Muscle layer of duodenum (tissue), 2 donors: ENCODE data around the gene UBL4B.

Source experiments
- H3K27ac ChIP-seq: one replicate; pipeline ENCODE4 v1.7.0; 2013; ENCODE audit warnings: mild to moderate bottlenecking, low read length
- H3K27me3 ChIP-seq: one replicate; pipeline ENCODE4 v1.7.0; 2013; ENCODE audit warnings: low read depth, mild to moderate bottlenecking, control low read depth, low read length
- H3K36me3 ChIP-seq, 2 donors: one replicate each; pipeline ENCODE4 v1.7.0; 2013; ENCODE audit warnings: low read length in 2 of 2, control low read depth in 1 of 2, mild to moderate bottlenecking in 1 of 2; ENCODE audit not compliant: insufficient read depth in 2 of 2, control insufficient read depth in 1 of 2
- H3K4me1 ChIP-seq, 2 donors: one replicate each; pipeline ENCODE4 v1.7.0; 2013; ENCODE audit warnings: low read length in 2 of 2, mild to moderate bottlenecking in 2 of 2, control low read depth in 1 of 2, moderate library complexity in 1 of 2; ENCODE audit not compliant: insufficient read depth in 2 of 2, control insufficient read depth in 1 of 2
- H3K4me3 ChIP-seq, 2 donors: one replicate each; pipeline ENCODE4 v1.7.0; 2013; ENCODE audit warnings: low read length in 2 of 2, low read depth in 1 of 2, mild to moderate bottlenecking in 1 of 2
- H3K9me3 ChIP-seq, 2 donors: one replicate each; pipeline ENCODE4 v1.7.0; 2013; ENCODE audit warnings: low read length in 2 of 2, control low read depth in 1 of 2, mild to moderate bottlenecking in 1 of 2; ENCODE audit not compliant: control insufficient read depth in 1 of 2
- donor health status: healthy.

Gene UBL4B

GRCh38 chr1:110086961-110087360 lies 25.3 kb upstream of the UBL4B start:
- H3K4me1 ChIP-seq = peaks cover 4 to 17% of the 10 kb centered on the region in 2 donors
- no peak overlapping the region for H3K4me3 ChIP-seq

GRCh38 chr1:110087812-110088738 lies 24.2 kb upstream of the UBL4B start:
- no peaks in the 10 kb centered on the region for H3K27me3 ChIP-seq
- no peaks in the 10 kb centered on the region for H3K9me3 ChIP-seq
- no peak overlapping the region for H3K4me3 ChIP-seq
- H3K4me1 ChIP-seq = peaks cover 4 to 14% of the 10 kb centered on the region in 2 donors
- H3K36me3 ChIP-seq = no peaks in the 10 kb centered on the region
- no peak overlapping the region for H3K27ac ChIP-seq

More at GRCh38 chr1:110086961-110087360, 25.3 kb upstream of the UBL4B start:
- H3K9me3 ChIP-seq = no peaks in the 10 kb centered on the region
- H3K27ac ChIP-seq = no peak overlapping the region
- H3K27me3 ChIP-seq = no peaks in the 10 kb centered on the region
- no peaks in the 10 kb centered on the region for H3K36me3 ChIP-seq

GRCh38 chr1:110088739-110089316 lies 23.4 kb upstream of the UBL4B start:
- H3K27ac ChIP-seq = no peak overlapping the region
- no peaks in the 10 kb centered on the region for H3K27me3 ChIP-seq
- peaks cover 4 to 6% of the 10 kb centered on the region in 2 donors for H3K4me1 ChIP-seq
- no peaks in the 10 kb centered on the region for H3K9me3 ChIP-seq
- H3K4me3 ChIP-seq = no peak overlapping the region
- no peaks in the 10 kb centered on the region for H3K36me3 ChIP-seq

GRCh38 chr1:110089561-110090275 lies 22.5 kb upstream of the UBL4B start:
- Histone ChIP-seq H3K9me3 (no peaks in the 10 kb centered on the region), H3K36me3 (no peaks in the 10 kb centered on the region), H3K4me3 (no peak overlapping the region), H3K27me3 (no peaks in the 10 kb centered on the region), H3K4me1 (peaks cover 0 to 4% of the 10 kb centered on the region in 2 donors), H3K27ac (no peak overlapping the region)

GRCh38 chr1:110091381-110091780 lies 20.9 kb upstream of the UBL4B start:
- H3K36me3 ChIP-seq = no peaks in the 10 kb centered on the region
- H3K27ac ChIP-seq = no peak overlapping the region
- H3K4me1 ChIP-seq = no peaks in the 10 kb centered on the region
- no peak overlapping the region for H3K4me3 ChIP-seq
- H3K9me3 ChIP-seq = no peaks in the 10 kb centered on the region
- no peaks in the 10 kb centered on the region for H3K27me3 ChIP-seq

- H3K27me3 ChIP-seq = no peaks in the 10 kb centered on the region
- H3K27ac ChIP-seq = no peak overlapping the region
- no peak overlapping the region for H3K4me3 ChIP-seq
- H3K9me3 ChIP-seq = no peaks in the 10 kb centered on the region
- H3K36me3 ChIP-seq = no peaks in the 10 kb centered on the region
- no peaks in the 10 kb centered on the region for H3K4me1 ChIP-seq
Measured at GRCh38 chr1:110091791-110092190, 20.5 kb upstream of the UBL4B start.

GRCh38 chr1:110092991-110093390 lies 19.3 kb upstream of the UBL4B start:
- Histone ChIP-seq H3K4me3 (no peak overlapping the region), H3K36me3 (no peaks in the 10 kb centered on the region), H3K4me1 (no peaks in the 10 kb centered on the region), H3K9me3 (no peaks in the 10 kb centered on the region), H3K27ac (no peak overlapping the region), H3K27me3 (no peaks in the 10 kb centered on the region)

- no peaks in the 10 kb centered on the region for H3K36me3 ChIP-seq
- H3K9me3 ChIP-seq = no peaks in the 10 kb centered on the region
- H3K27ac ChIP-seq = no peak overlapping the region
- H3K4me1 ChIP-seq = no peaks in the 10 kb centered on the region
- no peak overlapping the region for H3K4me3 ChIP-seq
- no peaks in the 10 kb centered on the region for H3K27me3 ChIP-seq
Measured at GRCh38 chr1:110094931-110095654, 17.1 kb upstream of the UBL4B start.

GRCh38 chr1:110097507-110098221 lies 14.6 kb upstream of the UBL4B start:
- Histone ChIP-seq H3K4me1 (no peaks in the 10 kb centered on the region), H3K36me3 (no peaks in the 10 kb centered on the region), H3K4me3 (no peak overlapping the region), H3K9me3 (no peaks in the 10 kb centered on the region), H3K27me3 (no peaks in the 10 kb centered on the region), H3K27ac (no peak overlapping the region)

- no peaks in the 10 kb centered on the region for H3K36me3 ChIP-seq
- no peak overlapping the region for H3K27ac ChIP-seq
- H3K4me3 ChIP-seq = no peak overlapping the region
- H3K27me3 ChIP-seq = no peaks in the 10 kb centered on the region
- no peaks in the 10 kb centered on the region for H3K4me1 ChIP-seq
- no peaks in the 10 kb centered on the region for H3K9me3 ChIP-seq
Measured at GRCh38 chr1:110098222-110099026, 13.8 kb upstream of the UBL4B start.
